CD4-positive, alpha-beta T cell (primary cell): Measurements from ENCODE around the gene LCN9. TPM values are rescaled to one million over a fixed set of nuclear protein-coding genes. Genes with fewer than 3 reads are reported as not detected.

ENCODE experiments used
- ATAC-seq: fragments of 200-7000 bp; cut with Tn5 transposase; one replicate; pipeline ENCODE4 v1.10.0; 2022; ENCODE audit warnings: mild to moderate bottlenecking; ENCODE audit not compliant: poor library complexity
- CTCF ChIA-PET: fragments of 350-600 bp; sonication (Branson Sonifier 250); formaldehyde crosslinking; loops from one replicate; lab custom pipeline; 2021; ENCODE audit warnings: antibody characterized with exemption, inconsistent platforms; lab: Charles Lee
- POLR2A ChIA-PET: fragments of 350-600 bp; sonication (Branson Sonifier 250); formaldehyde crosslinking; loops from one replicate; lab custom pipeline; 2021; ENCODE audit warnings: antibody characterized with exemption, inconsistent platforms; lab: Charles Lee
- DNase-seq, 14 experiments: peaks; one replicate each; pipeline ENCODE4 v3.0.0-alpha.2; 2013 to 2020; ENCODE audit warnings: mixed read lengths in 2 of 14
- H3K27ac ChIP-seq, 2 donors: one replicate each; pipeline versions ENCODE4 v1.5.1 to v1.7.0; 2013; ENCODE audit warnings: low read length in 2 of 2, low read depth in 1 of 2, mild to moderate bottlenecking in 1 of 2
- H3K27me3 ChIP-seq, 2 experiments: 1 replicate in 1 of 2; 2 replicates in 1 of 2; pipeline versions ENCODE4 v1.6.1 to v1.7.0; 2013; ENCODE audit warnings: low read length in 2 of 2, control low read depth in 1 of 2, mild to moderate bottlenecking in 1 of 2, moderate library complexity in 1 of 2; ENCODE audit not compliant: insufficient read depth in 2 of 2, control insufficient read depth in 1 of 2
- H3K36me3 ChIP-seq: one replicate; pipeline ENCODE4 v1.6.1; 2013; ENCODE audit warnings: low read length, control low read depth; ENCODE audit not compliant: insufficient read depth
- H3K4me1 ChIP-seq: one replicate; pipeline ENCODE4 v1.6.1; 2013; ENCODE audit warnings: low read length, control low read depth; ENCODE audit not compliant: insufficient read depth
- H3K4me3 ChIP-seq: one replicate; pipeline ENCODE4 v1.5.1; 2013; ENCODE audit warnings: mild to moderate bottlenecking, low read length, moderate library complexity
- H3K9me3 ChIP-seq, 2 experiments: 1 replicate in 1 of 2; 2 replicates in 1 of 2; pipeline versions ENCODE4 v1.6.1 to v1.7.0; 2013; ENCODE audit warnings: low read length in 2 of 2, mild to moderate bottlenecking in 2 of 2, control low read depth in 1 of 2, moderate library complexity in 1 of 2; ENCODE audit not compliant: control insufficient read depth in 1 of 2, insufficient read depth in 1 of 2
- H3K27ac Mint-ChIP-seq: one replicate; pipeline ENCODE4 v1.8.0; 2020; ENCODE audit warnings: mixed read lengths
- H3K27me3 Mint-ChIP-seq: one replicate; pipeline ENCODE4 v1.8.0; 2021; ENCODE audit warnings: mixed read lengths
- H3K36me3 Mint-ChIP-seq: one replicate; pipeline ENCODE4 v1.8.0; 2021; ENCODE audit warnings: low read depth, mixed read lengths
- H3K4me1 Mint-ChIP-seq: one replicate; pipeline ENCODE4 v1.8.0; 2021; ENCODE audit warnings: low read depth, mixed read lengths
- H3K4me3 Mint-ChIP-seq: one replicate; pipeline ENCODE4 v1.8.0; 2020; ENCODE audit warnings: mild to moderate bottlenecking, mixed read lengths
- H3K9me3 Mint-ChIP-seq: one replicate; pipeline ENCODE4 v1.8.0; 2020; ENCODE audit warnings: mixed read lengths
- CTCF ChIP-seq: fragments of 200-600 bp; IDR thresholded peaks from one replicate; pipeline ENCODE4 v1.8.0; 2022; ENCODE audit warnings: antibody characterized with exemption, mild to moderate bottlenecking
- intact Hi-C, 2 experiments: fragments of 100-400 bp; cut with DNase I in 1 of 2; cut with micrococcal nuclease in 1 of 2; formaldehyde crosslinking; loops; one replicate each; pipeline versions ENCODE4 v1.15.1 to v1.9.0; 2023 to 2025; cut with DNase I, micrococcal nuclease
- total RNA-seq, 174 experiments: library from RNA in 2 of 174; stranded (reverse) in 2 of 174; gene quantifications; one replicate each; pipeline ENCODE4 v1.2.3 and lab custom pipeline; 2021 to 2026

Gene LCN9
- total RNA-seq, 2 experiments from 2014 or later = not detected

DNA sequence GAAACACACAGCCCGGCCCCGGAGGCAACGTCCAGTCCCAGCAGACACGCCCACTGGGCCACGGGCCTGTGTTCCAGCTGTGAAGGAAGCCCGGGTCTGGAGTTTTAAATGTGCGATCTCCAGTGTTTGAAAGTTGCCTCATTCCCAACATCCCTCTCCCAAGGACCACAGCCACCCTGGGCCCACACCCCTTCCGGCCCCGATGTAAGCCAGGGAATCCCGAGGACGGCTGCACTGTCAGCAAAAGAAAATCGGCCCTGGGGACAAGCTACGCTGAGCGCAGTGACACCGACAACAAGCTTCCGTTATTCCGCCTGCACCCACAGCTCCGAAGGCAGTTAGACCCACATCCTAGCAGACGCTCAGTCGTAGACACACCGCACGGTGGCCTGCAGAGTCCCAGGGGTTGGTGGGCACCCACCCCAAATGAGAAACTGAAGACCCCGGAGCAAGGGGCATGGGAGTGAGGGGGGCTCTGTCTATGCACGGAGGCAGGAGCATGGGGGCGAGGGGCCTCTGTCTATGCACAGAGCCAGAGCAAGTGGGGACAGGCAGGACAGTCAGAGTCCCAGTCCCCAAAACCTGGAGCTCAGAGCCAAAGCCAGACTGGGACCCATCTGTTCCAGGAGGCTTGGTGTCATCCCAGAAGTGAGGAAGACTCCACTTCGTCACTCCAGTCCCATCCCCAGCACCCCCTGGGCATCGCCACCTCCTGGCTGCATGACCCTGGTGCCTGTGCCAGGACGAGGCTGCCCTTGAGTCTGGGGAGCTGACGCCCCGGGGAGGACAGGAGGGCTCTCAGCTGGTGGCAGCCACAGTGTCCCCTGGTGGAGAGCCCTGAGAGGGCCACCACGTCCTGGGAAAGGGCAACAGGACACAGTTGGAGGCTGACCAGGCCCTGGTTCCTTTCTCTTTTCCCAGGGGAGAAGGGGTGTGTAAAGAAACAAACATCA is 47.2 kb upstream of the LCN9 start:
- Histone ChIP-seq H3K4me3 (no peak overlapping the region), H3K27me3 (peaks cover 0 to 3% of the 10 kb centered on the region in 2 experiments), H3K36me3 (no peaks in the 10 kb centered on the region), H3K4me1 (no peaks in the 10 kb centered on the region), H3K9me3 (peaks cover 0 to 11% of the 10 kb centered on the region in 2 experiments), H3K27ac (no peak overlapping the region)
- Mint-ChIP-seq H3K27me3 (peaks cover 27% of the 10 kb centered on the region), H3K9me3 (no peaks in the 10 kb centered on the region), H3K27ac (no peak overlapping the region), H3K36me3 (no peaks in the 10 kb centered on the region), H3K4me3 (no peak overlapping the region), H3K4me1 (no peaks in the 10 kb centered on the region)
- TF ChIP-seq CTCF = no peak
- intact Hi-C loops = no loop called here
- ChIA-PET CTCF (no interaction called here), POLR2A (no interaction called here)
- ATAC-seq (no peak), DNase-seq (no peak)

- Mint-ChIP-seq H3K9me3 (no peaks in the 10 kb centered on the region), H3K27me3 (peaks cover 24% of the 10 kb centered on the region), H3K36me3 (no peaks in the 10 kb centered on the region), H3K27ac (no peak overlapping the region), H3K4me1 (no peaks in the 10 kb centered on the region), H3K4me3 (no peak overlapping the region)
- CTCF ChIA-PET = no interaction called here
- H3K27ac ChIP-seq = no peak overlapping the region
- H3K4me3 ChIP-seq = no peak overlapping the region
- no peaks in the 10 kb centered on the region for H3K36me3 ChIP-seq
- DNase-seq (no peak), ATAC-seq (no peak)
- peaks cover 0 to 3% of the 10 kb centered on the region in 2 experiments for H3K27me3 ChIP-seq
- H3K4me1 ChIP-seq = no peaks in the 10 kb centered on the region
- intact Hi-C loops = no loop called here
- TF ChIP-seq CTCF = no peak
- peaks cover 0 to 5% of the 10 kb centered on the region in 2 experiments for H3K9me3 ChIP-seq
- POLR2A ChIA-PET = no interaction called here
Measured at GRCh38 chr9:135616619-135617537, 46.2 kb upstream of the LCN9 start.

- intact Hi-C loops = no loop called here
- H3K4me1 Mint-ChIP-seq = no peaks in the 10 kb centered on the region
- ChIA-PET CTCF (no interaction called here), POLR2A (no interaction called here)
- DNase-seq = no peak
- H3K27ac Mint-ChIP-seq = no peak overlapping the region
- Histone ChIP-seq H3K27me3 (peaks cover 0 to 3% of the 10 kb centered on the region in 2 experiments), H3K27ac (no peak overlapping the region), H3K36me3 (no peaks in the 10 kb centered on the region), H3K4me1 (no peaks in the 10 kb centered on the region), H3K9me3 (peaks cover 0 to 5% of the 10 kb centered on the region in 2 experiments), H3K4me3 (no peak overlapping the region)
- H3K9me3 Mint-ChIP-seq = no peaks in the 10 kb centered on the region
- no peak for TF ChIP-seq CTCF
- ATAC-seq = no peak
- H3K4me3 Mint-ChIP-seq = no peak overlapping the region
- no peaks in the 10 kb centered on the region for H3K36me3 Mint-ChIP-seq
- H3K27me3 Mint-ChIP-seq = peaks cover 20% of the 10 kb centered on the region
Measured at GRCh38 chr9:135617538-135617900, 45.6 kb upstream of the LCN9 start.
